ENCODE data around the gene SLC45A3.

Gene SLC45A3

GRCh38 chr1:205636732-205637131 lies 43.6 kb downstream of the SLC45A3 start:
- TF ChIP-seq, protein P1, sequence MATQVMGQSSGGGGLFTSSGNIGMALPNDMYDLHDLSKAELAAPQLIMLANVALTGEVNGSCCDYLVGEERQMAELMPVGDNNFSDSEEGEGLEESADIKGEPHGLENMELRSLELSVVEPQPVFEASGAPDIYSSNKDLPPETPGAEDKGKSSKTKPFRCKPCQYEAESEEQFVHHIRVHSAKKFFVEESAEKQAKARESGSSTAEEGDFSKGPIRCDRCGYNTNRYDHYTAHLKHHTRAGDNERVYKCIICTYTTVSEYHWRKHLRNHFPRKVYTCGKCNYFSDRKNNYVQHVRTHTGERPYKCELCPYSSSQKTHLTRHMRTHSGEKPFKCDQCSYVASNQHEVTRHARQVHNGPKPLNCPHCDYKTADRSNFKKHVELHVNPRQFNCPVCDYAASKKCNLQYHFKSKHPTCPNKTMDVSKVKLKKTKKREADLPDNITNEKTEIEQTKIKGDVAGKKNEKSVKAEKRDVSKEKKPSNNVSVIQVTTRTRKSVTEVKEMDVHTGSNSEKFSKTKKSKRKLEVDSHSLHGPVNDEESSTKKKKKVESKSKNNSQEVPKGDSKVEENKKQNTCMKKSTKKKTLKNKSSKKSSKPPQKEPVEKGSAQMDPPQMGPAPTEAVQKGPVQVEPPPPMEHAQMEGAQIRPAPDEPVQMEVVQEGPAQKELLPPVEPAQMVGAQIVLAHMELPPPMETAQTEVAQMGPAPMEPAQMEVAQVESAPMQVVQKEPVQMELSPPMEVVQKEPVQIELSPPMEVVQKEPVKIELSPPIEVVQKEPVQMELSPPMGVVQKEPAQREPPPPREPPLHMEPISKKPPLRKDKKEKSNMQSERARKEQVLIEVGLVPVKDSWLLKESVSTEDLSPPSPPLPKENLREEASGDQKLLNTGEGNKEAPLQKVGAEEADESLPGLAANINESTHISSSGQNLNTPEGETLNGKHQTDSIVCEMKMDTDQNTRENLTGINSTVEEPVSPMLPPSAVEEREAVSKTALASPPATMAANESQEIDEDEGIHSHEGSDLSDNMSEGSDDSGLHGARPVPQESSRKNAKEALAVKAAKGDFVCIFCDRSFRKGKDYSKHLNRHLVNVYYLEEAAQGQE (IDR thresholded peaks at IDR 0.05; ENCODE audit: insufficient read depth in 1 of 2, low read depth in 2 of 2, low read length in 2 of 2) = no peak

DNA sequence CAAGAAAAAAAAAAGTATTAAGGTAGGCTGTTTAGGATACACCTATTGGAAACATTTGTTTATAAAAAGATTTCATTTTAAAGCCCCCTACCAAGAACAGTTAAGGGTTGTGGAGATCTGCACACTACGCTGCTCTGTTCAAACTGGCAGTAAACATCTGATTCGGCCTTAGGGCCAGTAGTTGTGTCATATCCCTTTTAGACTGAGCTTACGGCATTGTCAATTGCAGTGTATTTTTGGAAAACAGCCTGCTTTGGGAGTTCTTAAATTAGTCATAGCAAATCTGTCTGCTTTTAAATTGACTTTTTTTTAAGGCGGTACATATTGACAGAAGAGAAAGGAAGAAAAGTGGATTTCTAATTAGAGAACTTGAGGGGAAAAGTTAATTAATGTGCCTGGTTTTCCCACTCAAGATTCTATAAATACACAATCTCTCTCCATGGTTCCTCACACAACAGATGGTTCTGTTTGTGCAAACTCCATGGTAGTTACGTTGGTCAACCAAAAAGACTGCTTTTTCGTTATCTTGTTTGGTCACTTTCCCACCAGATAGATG lies 46.8 kb downstream of the SLC45A3 start:
- TF ChIP-seq, protein P1 (IDR thresholded peaks at IDR 0.05; ENCODE audit: insufficient read depth in 1 of 2, low read depth in 2 of 2, low read length in 2 of 2) = no peak
- TF ChIP-seq TAF1 (IDR thresholded peaks at IDR 0.05; ENCODE audit: borderline replicate concordance, insufficient read depth, low read length) = no peak
- no peak for TF ChIP-seq POLR2AphosphoS5 (IDR thresholded peaks at IDR 0.05; ENCODE audit: low read depth, low read length)
- no peak for TF ChIP-seq SIN3A (IDR thresholded peaks at IDR 0.05; ENCODE audit: borderline replicate concordance, insufficient read depth, low read length)
- TF ChIP-seq FOXP2 (optimal IDR thresholded peaks at IDR 0.05; ENCODE audit: borderline replicate concordance, extremely low read depth, extremely low read length, insufficient read depth) = no peak

DNA sequence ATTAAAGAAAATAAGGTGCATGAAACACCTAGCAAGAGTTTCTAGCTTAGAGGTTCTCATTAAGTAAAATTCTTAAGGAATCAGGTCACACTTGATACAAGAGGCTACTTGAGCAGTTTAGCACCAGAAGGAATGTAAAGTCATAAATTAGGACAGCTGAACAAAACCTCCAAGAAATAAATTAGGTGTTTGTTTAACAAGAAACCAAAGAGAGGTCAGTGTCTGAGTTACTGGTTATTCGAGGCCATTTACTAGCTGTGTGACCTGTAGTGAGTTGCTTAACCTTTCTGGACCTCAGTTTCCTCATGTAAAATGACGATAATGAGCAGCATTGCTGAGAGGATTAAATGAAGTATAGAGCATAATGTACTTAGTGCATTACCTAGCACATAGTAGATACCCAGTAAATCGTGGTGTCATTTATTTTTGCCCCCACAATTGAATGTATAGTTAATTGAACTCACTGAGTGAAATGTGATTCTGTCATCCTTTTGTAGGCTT lies 47.6 kb downstream of the SLC45A3 start:
- TF ChIP-seq SIN3A (IDR thresholded peaks at IDR 0.05; ENCODE audit: borderline replicate concordance, insufficient read depth, low read length) = no peak
- no peak for TF ChIP-seq POLR2AphosphoS5 (IDR thresholded peaks at IDR 0.05; ENCODE audit: low read depth, low read length)
- TF ChIP-seq FOXP2 (optimal IDR thresholded peaks at IDR 0.05; ENCODE audit: borderline replicate concordance, extremely low read depth, extremely low read length, insufficient read depth) = no peak
- no peak for TF ChIP-seq TAF1 (IDR thresholded peaks at IDR 0.05; ENCODE audit: borderline replicate concordance, insufficient read depth, low read length)
- TF ChIP-seq, protein P1 (IDR thresholded peaks at IDR 0.05; ENCODE audit: insufficient read depth in 1 of 2, low read depth in 2 of 2, low read length in 2 of 2) = no peak

GRCh38 chr1:205631768-205632668 lies 48.3 kb downstream of the SLC45A3 start, which contains the start of gene ELK4:
TSS of gene ELK4 (minus strand) at chr1:205632011. CDS start at chr1:205623882, 8,129 bp downstream.
- TF ChIP-seq FOXP2 (optimal IDR thresholded peaks at IDR 0.05; ENCODE audit: borderline replicate concordance, extremely low read depth, extremely low read length, insufficient read depth) (peak; percentile 94), SIN3A (IDR thresholded peaks at IDR 0.05; ENCODE audit: borderline replicate concordance, insufficient read depth, low read length) (0 out of 2 replicates have a peak, but pooled peaks have one; percentile 57), TAF1 (IDR thresholded peaks at IDR 0.05; ENCODE audit: borderline replicate concordance, insufficient read depth, low read length) (peak; percentile 70; the same call in 1 of the 2 replicates), POLR2AphosphoS5 (IDR thresholded peaks at IDR 0.05; ENCODE audit: low read depth, low read length) (peak; percentile 61)
- TF ChIP-seq, protein P1 (IDR thresholded peaks at IDR 0.05; ENCODE audit: insufficient read depth in 1 of 2, low read depth in 2 of 2, low read length in 2 of 2) = no peak; a peak in 1 of 4 replicates
